ENCODE results near the gene PROM2. TPM values are rescaled to one million over a fixed set of nuclear protein-coding genes. Genes with fewer than 3 reads are reported as not detected.

Gene PROM2
- total RNA-seq, 1 donor from 2014 or later: 1.7 TPM

DNA sequence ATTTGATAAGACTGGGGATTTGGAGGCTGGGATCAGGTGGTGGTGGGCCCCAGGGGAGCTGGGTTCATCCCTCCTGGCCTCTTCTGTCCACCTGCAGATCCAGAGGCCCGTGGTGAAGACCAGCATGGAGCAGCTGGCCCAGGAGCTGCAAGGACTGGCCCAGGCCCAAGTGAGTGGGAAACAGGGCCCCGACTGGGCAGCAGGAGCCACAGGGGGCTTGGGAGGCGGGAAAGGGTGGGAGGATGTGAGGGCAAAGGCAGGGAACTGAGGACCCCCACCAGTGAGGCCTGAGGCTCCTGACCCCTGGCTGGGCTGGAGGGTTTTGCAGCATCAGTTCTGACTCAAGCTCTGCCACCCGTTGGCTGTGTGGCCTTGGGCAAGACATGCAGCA lies 11.3 kb downstream of the PROM2 start:
- DNase-seq (ENCODE audit: low spot score): no peak
- TF ChIP-seq, protein P1, sequence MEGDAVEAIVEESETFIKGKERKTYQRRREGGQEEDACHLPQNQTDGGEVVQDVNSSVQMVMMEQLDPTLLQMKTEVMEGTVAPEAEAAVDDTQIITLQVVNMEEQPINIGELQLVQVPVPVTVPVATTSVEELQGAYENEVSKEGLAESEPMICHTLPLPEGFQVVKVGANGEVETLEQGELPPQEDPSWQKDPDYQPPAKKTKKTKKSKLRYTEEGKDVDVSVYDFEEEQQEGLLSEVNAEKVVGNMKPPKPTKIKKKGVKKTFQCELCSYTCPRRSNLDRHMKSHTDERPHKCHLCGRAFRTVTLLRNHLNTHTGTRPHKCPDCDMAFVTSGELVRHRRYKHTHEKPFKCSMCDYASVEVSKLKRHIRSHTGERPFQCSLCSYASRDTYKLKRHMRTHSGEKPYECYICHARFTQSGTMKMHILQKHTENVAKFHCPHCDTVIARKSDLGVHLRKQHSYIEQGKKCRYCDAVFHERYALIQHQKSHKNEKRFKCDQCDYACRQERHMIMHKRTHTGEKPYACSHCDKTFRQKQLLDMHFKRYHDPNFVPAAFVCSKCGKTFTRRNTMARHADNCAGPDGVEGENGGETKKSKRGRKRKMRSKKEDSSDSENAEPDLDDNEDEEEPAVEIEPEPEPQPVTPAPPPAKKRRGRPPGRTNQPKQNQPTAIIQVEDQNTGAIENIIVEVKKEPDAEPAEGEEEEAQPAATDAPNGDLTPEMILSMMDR (IDR thresholded peaks at IDR 0.05): no peak
- H3K27me3 Mint-ChIP-seq (ENCODE audit: low read depth): no peaks in the 10 kb centered on the region

DNA sequence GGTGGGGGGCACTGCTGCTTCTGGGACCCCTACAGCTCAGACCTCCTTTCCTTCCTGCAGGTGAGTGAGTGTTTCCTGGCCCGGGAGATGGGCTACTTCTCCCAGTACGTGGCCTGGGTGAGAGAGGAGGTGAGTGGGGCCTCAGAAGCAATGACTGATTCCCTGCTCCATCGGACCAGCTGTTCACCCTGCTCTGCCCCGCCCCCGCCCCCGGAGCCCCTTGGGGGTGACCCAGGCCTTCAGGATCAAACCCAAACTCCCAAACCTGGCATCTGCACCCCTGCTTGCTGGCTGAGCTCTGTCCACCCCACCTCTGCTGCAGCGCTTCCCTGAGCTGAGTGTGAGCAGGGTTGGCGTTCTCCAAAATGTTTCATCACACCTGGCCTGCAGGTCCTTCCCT lies 13.1 kb downstream of the PROM2 start:
- H3K4me1 Mint-ChIP-seq (ENCODE audit: low read depth): no peaks in the 10 kb centered on the region
- H3K27me3 Mint-ChIP-seq (ENCODE audit: low read depth): no peaks in the 10 kb centered on the region
- H3K36me3 Mint-ChIP-seq (ENCODE audit: low read depth): peaks cover 3% of the 10 kb centered on the region
- H3K4me3 Mint-ChIP-seq (ENCODE audit: unreplicated experiment): no peak overlapping the region
- TF ChIP-seq, protein P1 (IDR thresholded peaks at IDR 0.05): no peak
- peaks cover 22% of the 10 kb centered on the region for H3K9me3 Mint-ChIP-seq (ENCODE audit: low read depth)
- no peak for DNase-seq (ENCODE audit: low spot score)
- H3K27ac Mint-ChIP-seq (ENCODE audit: unreplicated experiment): no peak overlapping the region

More for the DNA sequence above, 11.3 kb downstream of the PROM2 start:
- Mint-ChIP-seq H3K9me3 (ENCODE audit: low read depth) (peaks cover 7% of the 10 kb centered on the region), H3K36me3 (ENCODE audit: low read depth) (peaks cover 3% of the 10 kb centered on the region), H3K4me3 (ENCODE audit: unreplicated experiment) (no peak overlapping the region), H3K4me1 (ENCODE audit: low read depth) (no peaks in the 10 kb centered on the region), H3K27ac (ENCODE audit: unreplicated experiment) (no peak overlapping the region)

DNA sequence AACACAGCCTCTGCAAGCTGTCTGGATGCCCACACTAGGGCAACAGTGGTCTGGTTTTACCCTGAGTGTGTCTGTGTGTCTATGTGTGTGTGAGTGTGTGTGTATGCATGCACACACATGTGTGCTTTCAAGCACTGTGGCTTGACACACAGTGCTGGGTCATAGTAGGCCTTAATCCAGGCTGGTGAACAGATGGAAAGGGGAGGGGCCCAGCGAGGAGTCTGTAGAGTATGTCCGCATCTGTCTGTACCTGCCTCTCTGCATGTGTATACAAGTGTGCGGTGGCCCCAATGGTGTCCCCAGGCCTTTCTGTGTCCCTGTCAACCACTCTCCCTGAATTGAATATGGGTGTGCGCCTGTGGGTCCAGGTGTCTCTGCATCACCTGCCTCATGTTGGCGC lies 13.6 kb downstream of the PROM2 start:
- Mint-ChIP-seq H3K9me3 (ENCODE audit: low read depth) (peaks cover 22% of the 10 kb centered on the region), H3K4me3 (ENCODE audit: unreplicated experiment) (no peak overlapping the region), H3K4me1 (ENCODE audit: low read depth) (no peaks in the 10 kb centered on the region), H3K36me3 (ENCODE audit: low read depth) (peaks cover 3% of the 10 kb centered on the region), H3K27me3 (ENCODE audit: low read depth) (no peaks in the 10 kb centered on the region), H3K27ac (ENCODE audit: unreplicated experiment) (no peak overlapping the region)
- TF ChIP-seq, protein P1 (IDR thresholded peaks at IDR 0.05): no peak
- no peak for DNase-seq (ENCODE audit: low spot score)

DNA sequence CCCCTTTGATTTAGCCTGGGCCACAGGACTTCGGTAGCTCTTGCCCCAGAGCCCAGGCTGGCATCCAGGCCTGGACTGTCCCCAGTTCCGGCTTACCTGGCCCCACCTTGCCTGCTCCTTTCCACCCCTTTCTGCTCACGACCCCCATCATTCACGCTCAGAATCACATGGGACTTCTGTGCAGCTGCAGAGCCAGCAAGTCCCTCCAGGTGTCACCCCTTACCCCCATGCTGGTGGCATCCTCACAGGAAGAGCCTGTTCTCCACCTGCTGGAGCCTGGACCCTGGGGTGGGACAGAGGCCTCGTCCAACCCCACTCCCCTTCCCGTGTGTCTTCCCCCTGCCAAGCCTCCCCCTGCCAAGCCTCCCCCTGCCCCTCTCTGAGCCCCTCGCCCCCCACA lies 15.0 kb downstream of the PROM2 start:
- Mint-ChIP-seq H3K4me1 (ENCODE audit: low read depth) (no peaks in the 10 kb centered on the region), H3K4me3 (ENCODE audit: unreplicated experiment) (no peak overlapping the region), H3K27ac (ENCODE audit: unreplicated experiment) (no peak overlapping the region), H3K36me3 (ENCODE audit: low read depth) (peaks cover 3% of the 10 kb centered on the region), H3K9me3 (ENCODE audit: low read depth) (peaks cover 22% of the 10 kb centered on the region), H3K27me3 (ENCODE audit: low read depth) (no peaks in the 10 kb centered on the region)
- DNase-seq (ENCODE audit: low spot score): no peak
- TF ChIP-seq, protein P1 (IDR thresholded peaks at IDR 0.05): no peak

DNA sequence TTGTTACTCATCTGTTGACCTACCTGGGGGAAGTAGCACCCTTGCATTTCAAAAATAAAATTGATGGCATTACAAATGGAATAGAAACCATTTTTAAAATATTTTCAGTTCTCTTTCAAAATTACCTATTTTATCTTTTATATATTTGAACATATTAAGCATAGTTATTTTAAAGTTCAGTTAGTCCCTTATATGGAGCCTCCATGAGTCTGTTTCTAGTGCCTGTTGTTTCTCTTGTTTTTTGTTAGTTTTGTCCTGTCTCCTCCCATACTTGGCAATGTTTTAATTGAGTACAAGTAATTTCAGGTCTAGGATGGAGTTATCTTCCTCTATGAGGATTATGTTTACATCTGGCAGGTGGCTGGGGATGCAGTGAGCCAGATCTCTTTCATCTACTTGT lies 17.0 kb downstream of the PROM2 start:
- Mint-ChIP-seq H3K27ac (ENCODE audit: unreplicated experiment) (no peak overlapping the region), H3K4me1 (ENCODE audit: low read depth) (no peaks in the 10 kb centered on the region), H3K9me3 (ENCODE audit: low read depth) (peaks cover 22% of the 10 kb centered on the region), H3K4me3 (ENCODE audit: unreplicated experiment) (no peak overlapping the region), H3K36me3 (ENCODE audit: low read depth) (peaks cover 3% of the 10 kb centered on the region), H3K27me3 (ENCODE audit: low read depth) (peaks cover 7% of the 10 kb centered on the region)
- DNase-seq (ENCODE audit: low spot score): no peak
- TF ChIP-seq, protein P1 (IDR thresholded peaks at IDR 0.05): no peak

Measured in chondrocyte (in vitro differentiated cells).